ENCODE measurements around the gene SLIT3. TPM values are rescaled to one million over a fixed set of nuclear protein-coding genes. Genes with fewer than 3 reads are reported as not detected.

SLIT3 gene
- total and polyA plus RNA-seq, 10 of the 15 experiments (the other 5 are each of a cell fraction or from before 2014, with no cell fraction given), result 0.05 TPM; not detected in 9

DNA sequence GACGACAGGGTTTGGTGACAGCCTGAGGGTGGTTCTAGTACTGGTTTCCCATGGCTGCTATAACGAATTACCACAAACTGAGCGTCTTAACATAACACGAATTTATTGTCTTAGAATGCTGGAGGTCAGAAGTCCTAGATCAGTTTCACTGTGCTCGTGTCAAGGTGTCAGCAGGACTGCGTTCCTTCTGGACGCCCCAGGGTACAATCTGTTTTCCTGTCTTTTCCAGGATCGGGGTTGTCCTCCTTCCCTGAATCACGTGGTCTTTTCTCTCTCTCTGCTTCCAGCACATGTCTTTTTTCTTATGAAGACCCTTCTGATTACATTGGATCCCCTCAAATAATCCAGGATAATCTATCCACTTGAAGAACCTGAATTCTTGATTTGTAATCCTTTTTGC lies 430.0 kb downstream of the SLIT3 start:
- FAIRE-seq (no peak), ATAC-seq (no peak), DNase-seq (ENCODE audit: low read depth, low spot score) (no peak)
- Histone ChIP-seq H3K9ac (ENCODE audit: control insufficient read depth, insufficient read depth, low read length) (no peak overlapping the region), H3K36me3 (ENCODE audit: control insufficient read depth in 2 of 2, insufficient read depth in 2 of 2, low read length in 1 of 2) (no peaks in the 10 kb centered on the region), H3K9me3 (replicated peaks; ENCODE audit: control insufficient read depth, insufficient read depth, low read length) (no peaks in the 10 kb centered on the region), H3K4me3 (no peak overlapping the region), H3K79me2 (ENCODE audit: control insufficient read depth, insufficient read depth, low read length) (no peaks in the 10 kb centered on the region), H3K4me1 (ENCODE audit: control insufficient read depth, insufficient read depth, low read length) (no peaks in the 10 kb centered on the region), H2AFZ (ENCODE audit: control insufficient read depth, low read depth, low read length) (no peak overlapping the region), H4K20me1 (ENCODE audit: control insufficient read depth, insufficient read depth) (no peaks in the 10 kb centered on the region), H3K27me3 (replicated peaks in 1 of 2; ENCODE audit: control insufficient read depth in 2 of 2, insufficient read depth in 2 of 2, low read length in 1 of 2) (peaks cover 0 to 2% of the 10 kb centered on the region in 2 experiments; a peak in 2 of 4 replicates), H3K4me2 (ENCODE audit: control insufficient read depth, insufficient read depth) (no peak overlapping the region), H3K27ac (ENCODE audit: control insufficient read depth, insufficient read depth) (no peak overlapping the region)
- TF ChIP-seq SRF (IDR thresholded peaks at IDR 0.05; ENCODE audit: low read depth in 2 of 2, low read length in 2 of 2) (no peak), TCF7 (IDR thresholded peaks at IDR 0.05; ENCODE audit: borderline replicate concordance) (no peak), RFX5 (IDR thresholded peaks at IDR 0.05; ENCODE audit: low read depth, low read length) (no peak), CREB1 (IDR thresholded peaks at IDR 0.05; ENCODE audit: low read depth) (no peak), PML (IDR thresholded peaks at IDR 0.05; ENCODE audit: low read length) (no peak), PKNOX1 (IDR thresholded peaks at IDR 0.05) (no peak), SREBF2 (IDR thresholded peaks at IDR 0.05; ENCODE audit: low read length) (no peak)
- TF ChIP-seq, protein P1, sequence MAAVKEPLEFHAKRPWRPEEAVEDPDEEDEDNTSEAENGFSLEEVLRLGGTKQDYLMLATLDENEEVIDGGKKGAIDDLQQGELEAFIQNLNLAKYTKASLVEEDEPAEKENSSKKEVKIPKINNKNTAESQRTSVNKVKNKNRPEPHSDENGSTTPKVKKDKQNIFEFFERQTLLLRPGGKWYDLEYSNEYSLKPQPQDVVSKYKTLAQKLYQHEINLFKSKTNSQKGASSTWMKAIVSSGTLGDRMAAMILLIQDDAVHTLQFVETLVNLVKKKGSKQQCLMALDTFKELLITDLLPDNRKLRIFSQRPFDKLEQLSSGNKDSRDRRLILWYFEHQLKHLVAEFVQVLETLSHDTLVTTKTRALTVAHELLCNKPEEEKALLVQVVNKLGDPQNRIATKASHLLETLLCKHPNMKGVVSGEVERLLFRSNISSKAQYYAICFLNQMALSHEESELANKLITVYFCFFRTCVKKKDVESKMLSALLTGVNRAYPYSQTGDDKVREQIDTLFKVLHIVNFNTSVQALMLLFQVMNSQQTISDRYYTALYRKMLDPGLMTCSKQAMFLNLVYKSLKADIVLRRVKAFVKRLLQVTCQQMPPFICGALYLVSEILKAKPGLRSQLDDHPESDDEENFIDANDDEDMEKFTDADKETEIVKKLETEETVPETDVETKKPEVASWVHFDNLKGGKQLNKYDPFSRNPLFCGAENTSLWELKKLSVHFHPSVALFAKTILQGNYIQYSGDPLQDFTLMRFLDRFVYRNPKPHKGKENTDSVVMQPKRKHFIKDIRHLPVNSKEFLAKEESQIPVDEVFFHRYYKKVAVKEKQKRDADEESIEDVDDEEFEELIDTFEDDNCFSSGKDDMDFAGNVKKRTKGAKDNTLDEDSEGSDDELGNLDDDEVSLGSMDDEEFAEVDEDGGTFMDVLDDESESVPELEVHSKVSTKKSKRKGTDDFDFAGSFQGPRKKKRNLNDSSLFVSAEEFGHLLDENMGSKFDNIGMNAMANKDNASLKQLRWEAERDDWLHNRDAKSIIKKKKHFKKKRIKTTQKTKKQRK (IDR thresholded peaks at IDR 0.05; ENCODE audit: low read depth, low read length), result no peak
- ChIA-PET POLR2A (no interaction called here), CTCF (no interaction called here), SMC1A (ENCODE audit: uncharacterized antibody, unreplicated experiment) (no interaction called here), RAD21 (ENCODE audit: unreplicated experiment) (no interaction called here)
- no TSS peak for BruUV-seq (replicated peaks)
- 14% methylated on average over 9 of the region's 9 CpGs for WGBS (ENCODE audit: insufficient coverage, insufficient replicate concordance, low lambda C conversion rate, missing lambda C conversion rate)
- in situ Hi-C loops (cut with MboI) (no loop called here), intact Hi-C loops (cut with micrococcal nuclease; ENCODE audit: unreplicated experiment) (no loop called here)
